HG03571 (cell line): ENCODE measurements around the gene CCDC27.
"Not testable (repeated sequence)": the region's sequence is repeated elsewhere in the genome, so short reads cannot be mapped to it uniquely, and the experiment has no call there.

Experiments
- ATAC-seq: cut with Tn5 transposase; IDR thresholded peaks from one replicate; pipeline ENCODE4 v1.9.1; 2021; ENCODE audit not compliant: unreplicated experiment

The CCDC27 gene

GRCh38 chr1:3788756-3789420, 36.6 kb downstream of the CCDC27 start:
- ATAC-seq: no peak

DNA sequence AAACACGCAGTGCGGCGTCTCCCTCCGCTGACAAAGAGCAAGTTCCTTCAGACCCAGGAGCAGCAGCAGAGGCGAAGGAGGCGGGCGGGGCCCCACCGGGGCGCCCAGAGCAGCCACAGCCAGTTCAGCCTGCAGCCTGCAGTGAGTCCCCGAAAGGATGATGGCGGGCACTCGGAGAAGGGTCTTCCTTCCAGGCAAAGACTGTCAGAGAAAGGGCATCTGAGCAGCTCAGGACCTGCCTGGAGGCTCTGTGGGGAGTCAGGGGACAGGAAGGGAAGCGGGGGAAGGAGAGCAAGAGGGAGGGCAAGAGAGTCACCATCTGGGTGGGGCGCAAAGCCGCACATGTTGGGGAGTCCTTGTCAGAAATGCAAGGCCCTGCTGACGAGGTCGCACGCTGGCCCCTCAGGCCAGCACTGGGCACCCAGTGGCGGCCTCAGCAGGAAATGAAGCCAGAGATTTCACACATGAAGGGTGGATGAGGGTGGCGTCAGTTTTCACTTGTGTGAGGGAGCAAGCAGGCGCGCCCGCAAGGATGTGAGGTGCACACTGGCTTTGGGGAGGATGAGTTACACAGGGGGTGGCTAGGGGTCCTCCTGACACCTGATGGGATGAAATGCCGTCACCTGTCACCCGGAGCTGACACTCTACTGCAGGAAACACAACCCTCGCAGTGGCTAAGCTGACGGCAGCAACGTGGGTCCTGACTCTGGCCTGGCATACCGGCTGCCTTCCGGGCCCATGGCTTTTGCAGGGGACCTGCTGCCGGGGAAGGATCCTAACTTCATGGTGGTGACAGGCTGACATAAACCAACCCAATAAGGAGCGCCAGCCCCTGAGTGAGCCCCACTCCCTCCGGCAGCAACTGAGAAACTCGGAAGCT, 37.4 kb downstream of the CCDC27 start:
- no peak for ATAC-seq

GRCh38 chr1:3790500-3790923, 38.3 kb downstream of the CCDC27 start:
- no peak for ATAC-seq

GRCh38 chr1:3790952-3791351, 38.7 kb downstream of the CCDC27 start:
- ATAC-seq: no peak

DNA sequence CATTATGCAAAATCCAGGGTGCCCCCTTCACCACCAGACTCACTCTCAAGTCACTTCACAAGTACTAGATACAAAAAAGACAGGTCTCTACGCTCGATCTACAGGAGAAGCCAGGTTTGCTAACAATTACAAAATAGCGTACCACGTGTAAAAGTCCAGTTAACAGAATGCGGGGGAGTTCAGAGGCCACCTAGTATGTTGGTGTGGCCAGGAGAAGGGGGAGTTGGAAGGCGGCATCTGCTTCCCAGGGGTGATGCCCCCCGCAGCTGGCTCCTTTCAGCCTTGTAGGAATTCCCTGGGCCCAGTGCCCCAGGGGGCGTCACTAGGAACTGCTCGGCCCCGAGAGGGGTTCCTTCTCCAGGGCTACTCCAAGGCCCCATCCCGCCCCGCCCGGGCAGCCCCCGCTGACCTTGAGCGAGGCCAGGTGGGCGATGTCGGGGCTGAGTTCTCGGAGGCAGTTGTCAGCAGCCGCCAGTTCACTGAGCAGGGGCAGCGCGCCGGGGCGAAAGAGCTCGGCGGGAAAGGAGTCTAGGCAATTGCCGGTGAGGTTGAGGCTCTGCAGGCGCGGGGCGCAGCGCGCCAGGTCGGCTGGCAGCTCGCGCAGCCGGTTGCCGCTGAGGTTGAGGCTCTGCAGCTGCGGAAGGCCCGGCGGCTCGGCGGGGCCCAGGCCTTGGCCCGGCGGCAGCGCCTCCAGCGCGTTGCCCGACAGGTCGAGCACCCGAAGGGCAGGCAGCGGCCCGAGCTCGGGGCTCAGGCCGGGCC, 43.4 kb downstream of the CCDC27 start:
- no peak for ATAC-seq

DNA sequence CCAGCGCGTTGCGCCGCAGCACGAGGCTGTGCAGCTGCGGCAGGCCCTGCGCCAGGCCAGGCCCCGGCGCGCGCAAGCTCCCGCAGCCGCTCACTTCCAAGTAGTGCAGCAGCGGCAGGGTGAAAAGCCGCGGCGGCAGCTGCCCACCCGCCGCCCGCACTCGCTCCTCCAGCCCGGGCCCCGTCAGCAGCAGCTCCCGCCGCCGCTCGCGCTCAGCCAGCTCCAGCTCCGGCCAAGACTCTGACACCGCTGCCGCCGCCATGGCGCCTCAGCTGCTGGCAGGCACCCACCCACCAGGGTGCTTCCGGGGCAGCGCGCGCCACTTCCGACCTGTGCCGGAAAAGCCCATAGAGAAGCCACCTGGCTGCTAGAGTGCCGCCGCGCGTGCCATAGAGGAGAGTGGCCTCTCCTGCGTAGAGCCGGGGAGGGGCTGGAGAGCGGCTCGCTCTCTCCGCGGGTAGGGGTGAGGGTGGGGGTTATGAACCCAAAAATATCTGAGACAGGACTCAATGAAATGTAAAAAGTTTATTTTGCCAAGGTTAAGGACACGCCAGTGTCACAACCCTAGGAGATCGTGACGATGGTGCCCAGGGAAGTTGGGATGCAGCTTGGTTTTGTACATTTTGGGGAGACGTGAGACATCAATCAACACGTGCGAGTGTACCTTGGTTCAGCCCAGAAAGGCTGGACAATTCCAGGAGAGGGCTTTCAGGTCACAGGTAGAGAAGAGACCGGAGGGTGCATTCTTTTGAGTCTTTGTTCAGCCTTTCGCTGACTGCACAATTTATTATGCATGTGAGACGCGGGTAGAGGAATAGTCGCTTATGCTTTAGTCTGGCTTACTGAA, 44.2 kb downstream of the CCDC27 start, which contains the start of gene LRRC47:
Gene LRRC47, minus strand, starts transcription at position 284 of the 847 bp plus-strand sequence. Its CDS starts 22 bp downstream, at position 262.
- peak; percentile 98 for ATAC-seq

DNA sequence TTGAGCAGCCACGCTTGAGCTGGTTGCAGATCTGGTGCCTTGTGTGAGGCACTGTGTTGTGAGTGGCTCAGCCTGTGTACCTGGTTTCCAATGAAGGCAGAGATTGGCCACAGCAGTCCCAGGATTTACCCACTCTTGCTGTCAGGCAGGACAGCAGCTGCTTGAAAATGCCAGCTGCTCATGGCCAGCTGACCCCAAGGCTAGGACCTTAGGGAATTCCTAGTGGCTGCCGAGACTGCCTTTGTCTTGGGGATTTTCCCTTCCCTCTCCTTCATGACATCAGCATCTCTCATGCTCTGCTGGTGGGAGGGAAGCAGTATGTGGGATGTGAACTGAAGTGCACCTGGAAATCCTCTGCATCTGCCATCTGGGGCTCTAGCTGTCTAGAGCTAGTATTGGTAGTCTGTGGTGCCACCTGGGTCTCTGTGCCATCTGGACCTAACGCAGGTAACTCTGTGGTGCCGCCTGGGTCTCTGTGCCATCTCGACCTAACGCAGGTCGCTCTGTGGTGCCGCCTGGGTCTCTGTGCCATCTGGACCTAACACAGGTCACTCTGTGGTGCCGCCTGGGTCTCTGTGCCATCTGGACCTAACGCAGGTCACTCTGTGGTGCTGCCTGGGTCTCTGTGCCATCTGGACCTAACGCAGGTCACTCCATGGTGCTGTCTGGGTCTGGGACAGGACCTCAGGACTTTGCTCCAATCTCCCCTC, 47.9 kb downstream of the CCDC27 start:
- no peak for ATAC-seq

DNA sequence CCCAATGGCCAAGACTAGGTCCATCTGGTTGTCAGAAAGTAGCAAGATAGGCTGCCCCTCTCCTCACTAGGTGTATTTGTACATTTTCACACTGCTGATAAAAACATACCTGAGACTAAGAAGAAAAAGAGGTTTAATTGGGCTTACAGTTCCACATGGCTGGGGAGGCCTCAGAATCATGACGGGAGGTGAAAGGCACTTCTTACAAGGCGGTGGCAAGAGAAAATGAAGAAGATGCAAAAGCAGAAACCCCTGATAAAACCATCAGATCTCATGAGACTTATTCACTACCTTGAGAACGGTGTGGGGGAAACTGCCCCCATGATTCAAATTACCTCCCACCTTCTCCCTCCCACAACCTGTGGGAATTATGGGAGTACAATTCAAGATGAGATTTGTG, 48.5 kb downstream of the CCDC27 start:
- not testable (repeated sequence) for ATAC-seq

GRCh38 chr1:3803905-3804626, 51.8 kb downstream of the CCDC27 start:
- ATAC-seq: no peak

DNA sequence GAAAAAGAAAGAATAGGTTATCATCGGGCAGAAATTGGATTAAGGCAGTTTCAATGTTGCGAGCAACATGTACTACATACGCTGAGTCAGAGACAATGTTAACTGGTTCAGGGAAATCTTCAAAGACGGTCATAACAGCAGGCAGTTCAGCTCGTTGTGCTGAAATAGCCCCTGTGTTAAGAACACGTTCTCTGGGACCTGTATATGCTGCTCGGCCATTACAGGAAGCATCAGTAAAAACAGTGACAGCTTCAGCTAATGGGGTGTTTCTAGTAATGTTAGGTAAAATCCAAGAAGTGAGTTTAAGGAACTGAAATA, 52.3 kb downstream of the CCDC27 start:
- ATAC-seq: not testable (repeated sequence)

- ATAC-seq: no peak
Observed at GRCh38 chr1:3805038-3805437, 52.8 kb downstream of the CCDC27 start.

DNA sequence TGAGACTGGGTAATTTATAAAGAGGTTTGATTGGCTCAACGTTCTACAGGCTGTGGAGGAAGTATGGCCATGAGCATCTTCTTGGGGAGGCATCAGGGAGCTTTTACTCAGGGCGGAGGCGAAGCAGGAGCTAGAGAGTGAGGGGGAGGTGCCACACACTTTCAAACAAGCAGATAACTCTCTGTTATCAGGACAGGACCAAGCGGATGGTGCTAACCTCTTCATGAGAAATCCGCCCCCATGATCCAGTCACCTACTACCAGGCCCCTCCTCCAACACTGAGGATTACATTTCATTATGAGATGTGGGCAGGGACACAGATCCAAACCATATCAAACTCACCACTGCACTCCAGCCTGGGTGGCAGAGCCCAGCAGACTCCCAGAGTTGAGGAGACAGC, 55.5 kb downstream of the CCDC27 start:
- ATAC-seq: no peak

DNA sequence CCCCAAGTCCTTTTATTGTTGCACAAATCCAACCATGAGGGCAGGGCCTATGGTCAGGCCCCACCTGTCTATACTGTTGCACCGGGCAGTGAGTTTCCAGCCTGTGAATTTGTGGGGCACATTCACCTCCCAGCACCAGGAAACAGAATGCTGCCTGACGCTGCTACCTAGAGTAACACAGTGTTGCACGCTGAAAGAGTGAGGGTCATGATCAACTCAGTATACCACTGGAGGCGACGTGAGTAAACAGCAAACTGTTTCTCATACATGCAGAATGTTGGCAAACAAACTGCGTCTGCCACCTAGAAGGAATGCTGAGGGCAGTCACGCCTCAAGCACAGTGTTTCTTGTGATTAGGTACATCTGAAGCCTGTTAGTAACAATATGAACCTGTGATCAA, 57.4 kb downstream of the CCDC27 start:
- no peak for ATAC-seq

DNA sequence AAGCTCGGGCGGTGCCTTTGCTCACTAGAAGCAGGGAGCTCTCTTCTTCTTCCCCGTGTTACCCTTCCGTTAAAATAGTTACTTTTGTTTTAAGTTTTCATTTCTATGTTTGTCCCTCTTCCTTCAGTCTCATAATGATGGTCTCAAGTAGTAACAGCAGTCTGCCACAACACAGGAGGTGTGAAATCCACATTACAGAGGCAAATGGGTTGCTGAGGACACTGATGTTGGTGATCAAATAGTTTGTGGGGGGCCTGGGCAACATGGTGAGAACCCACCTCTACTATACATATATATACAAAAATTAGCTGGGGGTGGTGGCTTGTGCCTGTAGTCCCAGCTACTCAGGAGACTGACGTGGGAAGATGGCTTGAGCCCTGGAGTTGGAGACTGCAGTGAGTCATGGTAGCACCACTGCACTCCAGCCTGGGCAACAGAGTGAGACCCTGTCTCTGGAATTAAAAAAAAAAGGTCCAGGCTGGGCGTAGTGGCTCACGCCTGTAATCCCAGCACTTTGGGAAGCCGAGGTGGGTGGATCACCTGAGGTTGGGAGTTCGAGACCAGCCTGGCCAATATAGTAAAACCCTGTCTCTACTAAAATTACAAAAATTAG, 58.0 kb downstream of the CCDC27 start:
- not testable (repeated sequence) for ATAC-seq

GRCh38 chr1:3811595-3811911, 59.3 kb downstream of the CCDC27 start:
- no peak for ATAC-seq

- ATAC-seq: no peak
Observed at GRCh38 chr1:3814065-3814464, 61.8 kb downstream of the CCDC27 start.

DNA sequence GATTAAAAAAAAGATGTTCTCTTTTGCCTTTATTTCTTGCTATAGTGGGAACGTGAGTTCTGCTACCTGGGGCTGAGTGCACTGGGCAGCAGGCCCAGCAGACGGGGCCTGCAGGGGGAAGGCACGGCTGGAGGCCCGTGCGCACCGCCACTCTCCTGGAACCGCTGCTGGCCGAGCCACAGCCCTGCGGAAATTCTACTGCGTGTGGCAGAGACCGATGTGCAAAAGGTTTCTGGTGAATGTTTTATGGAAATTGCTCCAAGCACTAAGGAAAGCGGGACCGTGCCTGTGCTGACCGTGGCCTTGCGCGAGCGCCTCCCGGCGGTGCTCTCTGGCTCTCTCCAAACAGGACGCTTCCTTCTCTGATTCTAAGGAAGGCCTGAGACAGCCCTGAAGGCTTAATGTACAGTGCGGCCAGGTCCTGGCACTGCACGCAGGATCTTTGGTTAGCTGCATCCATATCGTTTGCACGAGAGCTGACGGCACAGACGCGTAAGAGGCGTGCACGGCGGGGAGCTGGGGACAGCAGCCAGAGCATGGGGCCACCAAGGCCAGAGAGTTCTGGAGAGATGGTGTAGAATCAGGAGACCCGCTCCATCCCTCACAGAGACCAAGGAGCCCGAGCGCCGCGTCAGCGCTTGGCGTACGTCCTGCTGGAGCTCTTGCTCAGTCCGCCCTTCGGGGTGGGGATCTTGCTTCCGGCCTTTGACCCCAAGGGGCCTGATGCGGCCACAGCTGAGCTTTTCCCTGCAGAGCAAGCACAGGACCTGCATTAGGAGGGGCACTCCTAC, 62.7 kb downstream of the CCDC27 start:
- ATAC-seq: no peak
